Amniotic epithelial cell (primary cell): ENCODE data around the gene ZNF521.
"Not testable (repeated sequence)": the region's sequence is repeated elsewhere in the genome, so short reads cannot be mapped to it uniquely, and the experiment has no call there.

Experiments used
- DNase-seq: peaks from one replicate; pipeline ENCODE4 v3.0.0-alpha.2; 2010; ENCODE audit warnings: low read depth

The ZNF521 gene

DNA sequence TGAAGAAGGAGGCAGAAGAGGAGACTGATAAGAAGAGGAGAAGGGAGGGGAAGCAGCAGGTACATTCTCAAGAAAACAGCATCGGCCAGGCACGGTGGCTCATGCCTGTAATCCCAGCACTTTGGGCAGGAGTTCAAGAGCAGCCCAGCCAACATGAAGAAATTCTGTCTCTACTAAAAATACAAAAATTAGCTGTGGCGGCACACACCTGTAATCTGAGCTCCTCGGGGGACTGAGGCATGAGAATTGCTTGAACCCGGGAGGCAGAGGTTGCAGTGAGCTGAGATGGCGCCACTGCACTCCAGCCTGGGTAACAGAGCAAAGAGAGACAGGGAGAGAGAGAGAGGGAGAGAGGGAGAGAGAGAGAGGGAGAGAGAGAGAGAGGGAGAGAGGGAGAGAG is 318.8 kb downstream of the ZNF521 start:
- not testable (repeated sequence) for DNase-seq

DNA sequence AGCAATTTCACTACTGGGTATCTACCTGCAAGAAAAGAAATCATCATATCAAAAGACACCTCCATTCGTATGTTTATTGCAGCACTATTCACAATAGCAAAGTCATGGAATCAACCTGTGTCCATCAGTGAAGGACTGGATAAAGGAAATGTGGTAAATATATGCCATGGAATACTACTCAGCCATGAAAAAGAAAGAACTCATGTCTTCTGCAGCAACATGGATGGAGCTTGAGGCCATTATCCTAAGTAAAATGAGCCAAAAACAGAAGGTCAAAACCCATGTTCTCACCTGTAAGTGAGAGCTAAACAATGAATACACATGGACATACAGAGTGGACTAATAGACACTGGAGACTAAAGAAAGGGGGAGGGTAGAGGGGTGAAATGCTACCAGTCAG is 322.2 kb downstream of the ZNF521 start:
- DNase-seq: no peak

DNA sequence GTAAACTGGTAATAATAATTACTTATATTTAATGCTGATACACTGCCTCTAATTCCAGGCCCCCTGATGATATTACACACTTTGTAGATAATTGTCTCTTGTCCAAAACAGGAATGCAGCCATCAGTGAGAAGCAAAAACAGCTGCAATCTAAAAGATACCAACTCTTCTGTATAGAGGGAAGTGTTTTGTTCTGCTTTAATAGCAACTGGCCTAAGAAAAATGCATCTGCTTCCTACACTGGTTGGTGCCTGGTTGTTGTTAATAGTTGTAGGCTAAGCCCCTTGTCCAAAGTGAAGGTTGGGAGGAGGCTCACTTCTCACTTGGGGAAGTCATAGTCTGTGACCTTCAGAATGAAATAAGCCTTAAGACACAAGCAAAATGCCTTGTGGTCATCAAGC is 332.0 kb downstream of the ZNF521 start:
- DNase-seq: no peak

DNA sequence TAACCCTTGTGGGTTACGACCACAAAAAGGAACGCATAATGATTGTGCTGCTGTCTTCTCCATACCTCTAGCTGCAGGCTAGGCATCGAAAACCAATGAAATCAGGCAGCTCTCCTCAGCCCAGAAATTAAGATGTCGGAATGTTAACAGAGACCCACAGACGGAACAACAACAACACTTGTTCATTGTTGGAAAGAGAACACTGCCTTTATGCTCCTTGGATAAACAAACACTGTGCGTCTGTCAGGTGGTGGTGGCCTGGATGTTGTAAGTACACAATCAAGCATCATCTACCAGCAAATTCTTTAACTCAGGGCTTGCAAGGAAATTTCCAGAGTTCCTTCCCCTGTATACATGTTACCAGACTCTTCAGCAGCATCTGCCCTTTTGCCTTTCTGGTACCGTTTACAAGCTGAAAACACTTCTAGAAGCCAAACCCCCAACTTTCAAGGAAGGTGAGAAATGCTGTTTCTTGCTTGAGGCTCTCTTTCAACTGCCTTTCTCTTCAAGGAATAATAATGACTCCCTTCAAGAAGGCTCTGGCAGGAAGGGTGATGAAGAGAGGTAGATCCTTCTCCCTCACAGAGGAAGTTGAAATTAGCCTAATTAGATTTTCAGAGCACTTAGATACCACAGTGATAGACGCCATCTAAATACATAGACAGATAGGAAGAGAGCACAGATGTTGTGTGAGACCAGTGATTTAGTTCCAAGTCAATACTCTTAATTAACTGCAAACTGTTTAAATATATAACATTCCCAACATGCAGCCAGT is 332.7 kb downstream of the ZNF521 start:
- DNase-seq: no peak

DNA sequence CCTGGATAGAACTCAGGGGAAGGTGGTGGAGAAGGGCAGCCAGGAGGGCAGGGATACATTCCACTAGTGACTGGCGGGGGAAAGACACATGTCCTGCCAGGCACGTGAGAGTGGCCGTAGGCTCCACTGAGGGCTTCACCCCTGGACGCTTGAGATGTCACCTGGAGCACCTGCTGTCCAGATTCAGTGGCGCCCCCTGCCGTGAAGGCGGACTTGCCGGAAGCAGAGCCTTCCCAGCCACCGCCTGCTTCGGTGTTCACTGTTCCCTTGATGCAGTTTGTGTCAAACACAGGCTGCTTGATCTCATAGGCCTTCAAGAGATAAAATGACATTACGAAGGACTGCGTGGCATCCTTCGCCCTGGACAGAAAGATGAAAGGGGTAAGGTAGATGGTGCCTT is 335.3 kb downstream of the ZNF521 start:
- no peak for DNase-seq

DNA sequence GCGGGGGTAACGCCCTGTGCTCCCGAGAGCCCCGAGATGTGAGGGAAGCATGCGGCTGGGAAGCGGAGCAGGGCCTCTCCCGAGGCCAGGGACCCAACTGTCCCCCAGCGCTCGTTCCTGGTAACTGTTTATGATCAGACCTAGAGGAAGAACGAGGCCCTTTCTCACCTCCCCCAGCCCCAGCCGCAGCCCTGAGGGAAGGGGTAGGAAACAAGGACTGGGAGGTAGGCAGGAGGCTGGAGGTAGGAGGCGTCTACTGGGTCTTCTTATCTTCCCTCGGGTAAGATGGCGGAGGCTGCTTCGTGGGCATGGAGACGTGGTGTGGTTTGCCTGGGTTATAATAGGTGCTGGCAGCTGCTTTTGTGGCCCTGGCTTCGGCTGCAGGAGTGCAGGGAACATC is 335.8 kb downstream of the ZNF521 start:
- no peak for DNase-seq
